ENCODE data around the gene MUC20. TPM values are rescaled to one million over a fixed set of nuclear protein-coding genes. Genes with fewer than 3 reads are reported as not detected.
"Not testable (repeated sequence)": the region's sequence is repeated elsewhere in the genome, so short reads cannot be mapped to it uniquely, and the experiment has no call there.

Gene MUC20
- total RNA-seq, 4 donors from 2014 or later, result 1.5 to 7.0 (median 3.2) TPM

- DNase-seq, result no peak
- in situ Hi-C loops (cut with MboI; ENCODE audit: low sequenced_read_pairs in 4 of 4), result loop anchor here in 1 of 4 donors (25.0 kb wide), 1 partner anchor 270 kb away; no protein-coding TSS in a partner anchor
- Histone ChIP-seq H3K9me3 (no peaks in the 10 kb centered on the region), H3K4me1 (peaks cover 10 to 12% of the 10 kb centered on the region in 2 donors), H3K4me3 (no peak overlapping the region), H3K27me3 (no peaks in the 10 kb centered on the region), H3K27ac (peak overlapping the region; percentile 0 to 66 (median 32)), H3K36me3 (peaks cover 0 to 43% of the 10 kb centered on the region in 2 donors)
- TF ChIP-seq CTCF (IDR thresholded peaks at IDR 0.05 in 4 of 5, conservative IDR thresholded peaks at IDR 0.05 in 1 of 5), result no peak
- TF ChIP-seq POLR2A (IDR thresholded peaks at IDR 0.05), result no peak
- no peak for ATAC-seq
- intact Hi-C loops (cut with DNase I; ENCODE audit: low total_unique reads), result no loop called here
Observed at GRCh38 chr3:195692354-195692685, 28.5 kb upstream of the MUC20 start.

- H3K27me3 ChIP-seq, result no peaks in the 10 kb centered on the region
- ATAC-seq, result peak; percentile 17 to 76
- H3K4me3 ChIP-seq, result no peak overlapping the region
- TF ChIP-seq CTCF (IDR thresholded peaks at IDR 0.05 in 4 of 5, conservative IDR thresholded peaks at IDR 0.05 in 1 of 5) (no peak), POLR2A (IDR thresholded peaks at IDR 0.05) (no peak)
- peaks cover 0 to 43% of the 10 kb centered on the region in 2 donors for H3K36me3 ChIP-seq
- in situ Hi-C loops (cut with MboI; ENCODE audit: low sequenced_read_pairs in 4 of 4), result loop anchor here in 1 of 4 donors (25.0 kb wide), 1 partner anchor 269 kb away; no protein-coding TSS in a partner anchor
- H3K27ac ChIP-seq, result peak overlapping the region; percentile 0 to 66 (median 32)
- no peaks in the 10 kb centered on the region for H3K9me3 ChIP-seq
- peak in 1 of 2 donors; percentile 79 for DNase-seq
- H3K4me1 ChIP-seq, result peaks cover 7 to 14% of the 10 kb centered on the region in 2 donors
- intact Hi-C loops (cut with DNase I; ENCODE audit: low total_unique reads), result no loop called here
Observed at GRCh38 chr3:195692781-195693427, 27.9 kb upstream of the MUC20 start.

GRCh38 chr3:195693428-195694216 is 27.2 kb upstream of the MUC20 start:
- intact Hi-C loops (cut with DNase I; ENCODE audit: low total_unique reads) (no loop called here), in situ Hi-C loops (cut with MboI; ENCODE audit: low sequenced_read_pairs in 4 of 4) (loop anchor here in 1 of 4 donors (25.0 kb wide), 1 partner anchor 269 kb away; no protein-coding TSS in a partner anchor)
- Histone ChIP-seq H3K27me3 (no peaks in the 10 kb centered on the region), H3K4me3 (no peak overlapping the region), H3K4me1 (peaks cover 5 to 17% of the 10 kb centered on the region in 2 donors), H3K9me3 (no peaks in the 10 kb centered on the region), H3K27ac (peak overlapping the region in 3 of 4 donors; percentile 28 to 66 (median 46)), H3K36me3 (peaks cover 0 to 43% of the 10 kb centered on the region in 2 donors)
- ATAC-seq (no peak), DNase-seq (no peak)
- no peak for TF ChIP-seq POLR2A (IDR thresholded peaks at IDR 0.05)
- no peak for TF ChIP-seq CTCF (IDR thresholded peaks at IDR 0.05 in 4 of 5, conservative IDR thresholded peaks at IDR 0.05 in 1 of 5)

GRCh38 chr3:195694217-195695076 is 26.3 kb upstream of the MUC20 start:
- intact Hi-C loops (cut with DNase I; ENCODE audit: low total_unique reads); H3K9me3 ChIP-seq; H3K27me3 ChIP-seq; H3K4me3 ChIP-seq; ATAC-seq; DNase-seq: not testable (repeated sequence)
- H3K27ac ChIP-seq, result peak overlapping the region in 2 of 4 donors; percentile 28 to 66
- peaks cover 5 to 11% of the 10 kb centered on the region in 2 donors for H3K4me1 ChIP-seq
- H3K36me3 ChIP-seq, result peaks cover 0 to 43% of the 10 kb centered on the region in 2 donors
- in situ Hi-C loops (cut with MboI; ENCODE audit: low sequenced_read_pairs in 4 of 4), result loop anchor here in 1 of 4 donors (25.0 kb wide), 1 partner anchor 268 kb away; no protein-coding TSS in a partner anchor

Measured in gastrocnemius medialis (tissue), 4 donors.